ENCODE measurements around the gene ZBTB7C. TPM values are rescaled to one million over a fixed set of nuclear protein-coding genes. Genes with fewer than 3 reads are reported as not detected.

Gene ZBTB7C
- total RNA-seq, 6 donors from 2014 or later, result 6.1 to 18.1 (median 12.2) TPM

- TF ChIP-seq POLR2AphosphoS5 (IDR thresholded peaks at IDR 0.05), result no peak
- no peak for TF ChIP-seq CTCF (IDR thresholded peaks at IDR 0.05)
- TF ChIP-seq POLR2A (IDR thresholded peaks at IDR 0.05), result no peak
- TF ChIP-seq EP300 (IDR thresholded peaks at IDR 0.05), result no peak
- Histone ChIP-seq H3K9me3 (no peaks in the 10 kb centered on the region), H3K27ac (no peak overlapping the region), H3K4me3 (no peak overlapping the region), H3K27me3 (no peaks in the 10 kb centered on the region), H3K36me3 (no peaks in the 10 kb centered on the region), H3K4me1 (peaks cover 0 to 7% (median 3%) of the 10 kb centered on the region in 4 donors)
- DNase-seq, result no peak
- no peak for ATAC-seq (ENCODE audit: low FRiP score in 2 of 2)
- 76 to 79% methylated on average over 4 of the region's 4 CpGs for WGBS, 2 donors
Measured at GRCh38 chr18:48085781-48086487, 323.2 kb downstream of the ZBTB7C start.

- H3K4me1 ChIP-seq, result peaks cover 0 to 7% (median 3%) of the 10 kb centered on the region in 4 donors
- TF ChIP-seq POLR2AphosphoS5 (IDR thresholded peaks at IDR 0.05) (no peak), CTCF (IDR thresholded peaks at IDR 0.05) (no peak), EP300 (IDR thresholded peaks at IDR 0.05) (no peak), POLR2A (IDR thresholded peaks at IDR 0.05) (no peak)
- WGBS, 2 donors, result 96 to 97% methylated on average over 6 of the region's 6 CpGs
- ATAC-seq (ENCODE audit: low FRiP score in 2 of 2), result no peak
- no peaks in the 10 kb centered on the region for H3K36me3 ChIP-seq
- no peak overlapping the region for H3K4me3 ChIP-seq
- no peak overlapping the region for H3K27ac ChIP-seq
- DNase-seq, result no peak
- H3K9me3 ChIP-seq, result no peaks in the 10 kb centered on the region
- H3K27me3 ChIP-seq, result no peaks in the 10 kb centered on the region
Measured at GRCh38 chr18:48084858-48085257, 324.3 kb downstream of the ZBTB7C start.

- DNase-seq (no peak), ATAC-seq (ENCODE audit: low FRiP score in 2 of 2) (no peak)
- TF ChIP-seq POLR2AphosphoS5 (IDR thresholded peaks at IDR 0.05) (no peak), CTCF (IDR thresholded peaks at IDR 0.05) (no peak), POLR2A (IDR thresholded peaks at IDR 0.05) (no peak), EP300 (IDR thresholded peaks at IDR 0.05) (no peak)
- 85 to 86% methylated on average over 13 of the region's 13 CpGs for WGBS, 2 donors
- H3K4me1 ChIP-seq, result peaks cover 0 to 7% (median 3%) of the 10 kb centered on the region in 4 donors
- no peak overlapping the region for H3K4me3 ChIP-seq
- H3K27ac ChIP-seq, result no peak overlapping the region
- H3K9me3 ChIP-seq, result no peaks in the 10 kb centered on the region
- no peaks in the 10 kb centered on the region for H3K27me3 ChIP-seq
- no peaks in the 10 kb centered on the region for H3K36me3 ChIP-seq
Measured at GRCh38 chr18:48084041-48084757, 325.0 kb downstream of the ZBTB7C start.

- 64 to 74% methylated on average over 4 of the region's 4 CpGs for WGBS, 2 donors
Measured at GRCh38 chr18:48080546-48080945, 328.6 kb downstream of the ZBTB7C start.

More at GRCh38 chr18:48080546-48080945, 328.6 kb downstream of the ZBTB7C start:
- Histone ChIP-seq H3K27me3 (no peaks in the 10 kb centered on the region), H3K4me1 (peaks cover 0 to 5% (median 2%) of the 10 kb centered on the region in 4 donors), H3K36me3 (no peaks in the 10 kb centered on the region), H3K9me3 (no peaks in the 10 kb centered on the region), H3K4me3 (no peak overlapping the region), H3K27ac (no peak overlapping the region)
- ATAC-seq (ENCODE audit: low FRiP score in 2 of 2), result no peak
- no peak for DNase-seq
- TF ChIP-seq POLR2A (IDR thresholded peaks at IDR 0.05) (no peak), CTCF (IDR thresholded peaks at IDR 0.05) (no peak), EP300 (IDR thresholded peaks at IDR 0.05) (no peak), POLR2AphosphoS5 (IDR thresholded peaks at IDR 0.05) (no peak)
